ENCODE data around the gene SMARCC1. TPM values are rescaled to one million over a fixed set of nuclear protein-coding genes. Genes with fewer than 3 reads are reported as not detected.

Gene SMARCC1
- total RNA-seq, 1 donor from 2014 or later = 73.4 TPM

- no peak for DNase-seq (ENCODE audit: low read depth)
- no peak for TF ChIP-seq CTCF (conservative IDR thresholded peaks at IDR 0.05; ENCODE audit: low read depth, low read length)
- no peak overlapping the region for H3K4me3 ChIP-seq (ENCODE audit: low read depth, low read length)
These were observed 215.0 kb downstream of the SMARCC1 start for GRCh38 chr3:47566667-47567066.

DNA sequence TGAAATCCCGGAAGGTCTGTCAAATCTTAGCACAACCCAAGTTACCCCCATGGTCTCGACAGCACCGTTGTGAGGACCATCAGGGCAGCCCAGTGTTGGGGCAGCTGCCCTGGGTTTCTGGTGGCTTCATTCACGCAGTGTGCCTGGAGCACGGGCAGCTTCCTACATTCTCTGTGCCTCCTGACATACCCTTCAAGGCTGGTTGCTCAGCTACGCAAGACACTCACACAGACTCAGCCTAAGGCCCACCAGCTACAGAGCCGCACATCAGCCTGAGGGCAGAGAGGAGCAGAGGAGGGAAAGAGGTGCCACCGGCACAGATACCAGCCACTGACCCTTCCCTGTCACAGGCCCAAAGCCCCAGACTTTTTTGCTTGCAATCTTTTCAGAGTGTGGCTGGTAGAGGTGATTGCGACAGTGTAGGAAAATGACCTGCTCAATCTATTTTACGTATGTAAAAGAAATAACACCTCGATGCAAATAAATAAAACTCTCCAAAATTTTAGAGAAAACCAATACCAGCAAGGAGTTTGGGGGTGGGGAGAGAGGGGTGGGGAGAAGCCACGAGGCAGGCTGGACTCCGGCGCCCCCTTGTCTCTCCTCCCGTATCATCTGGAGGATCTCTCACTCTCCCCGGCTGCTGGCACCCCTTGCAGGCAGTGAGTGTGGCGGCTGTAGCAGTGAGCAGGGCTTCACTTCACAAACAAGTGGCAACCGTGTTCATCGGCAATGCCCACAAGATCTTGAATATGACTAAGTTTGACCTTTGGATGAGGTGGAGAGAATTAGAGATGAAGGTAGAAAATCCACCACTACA, 215.8 kb downstream of the SMARCC1 start:
- TF ChIP-seq CTCF (conservative IDR thresholded peaks at IDR 0.05; ENCODE audit: low read depth, low read length) = no peak
- no peak for DNase-seq (ENCODE audit: low read depth)
- H3K4me3 ChIP-seq (ENCODE audit: low read depth, low read length) = no peak overlapping the region

GRCh38 chr3:47556351-47556750, 225.3 kb downstream of the SMARCC1 start:
- H3K4me3 ChIP-seq (ENCODE audit: low read depth, low read length) = no peak overlapping the region
- no peak for TF ChIP-seq CTCF (conservative IDR thresholded peaks at IDR 0.05; ENCODE audit: low read depth, low read length)
- no peak for DNase-seq (ENCODE audit: low read depth)

DNA sequence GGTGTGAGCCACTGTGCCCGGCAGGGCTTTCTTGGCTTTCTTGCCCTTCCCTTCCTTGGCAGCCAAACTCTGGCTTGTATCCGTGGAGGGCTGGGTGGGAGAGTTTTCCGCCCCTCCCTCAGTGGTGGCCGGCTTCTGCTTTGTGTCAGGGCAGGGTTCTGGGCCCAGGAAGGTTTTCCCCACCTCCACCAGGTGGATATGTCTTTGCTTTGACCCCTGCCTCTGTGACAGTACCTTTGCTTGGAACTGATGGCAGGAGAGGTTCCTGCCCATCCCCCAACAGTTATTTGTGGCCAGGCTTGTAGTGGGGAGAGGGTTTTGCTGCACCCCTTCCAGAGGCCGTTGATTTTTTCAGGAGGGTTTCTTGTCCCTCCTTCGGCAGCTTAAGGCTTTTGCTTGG, 227.4 kb downstream of the SMARCC1 start:
- no peak for DNase-seq (ENCODE audit: low read depth)
- TF ChIP-seq CTCF (conservative IDR thresholded peaks at IDR 0.05; ENCODE audit: low read depth, low read length) = no peak
- H3K4me3 ChIP-seq (ENCODE audit: low read depth, low read length) = no peak overlapping the region

- DNase-seq (ENCODE audit: low read depth) = no peak
- no peak for TF ChIP-seq CTCF (conservative IDR thresholded peaks at IDR 0.05; ENCODE audit: low read depth, low read length)
- no peak overlapping the region for H3K4me3 ChIP-seq (ENCODE audit: low read depth, low read length)
These were observed 228.3 kb downstream of the SMARCC1 start for GRCh38 chr3:47553407-47553806.

DNA sequence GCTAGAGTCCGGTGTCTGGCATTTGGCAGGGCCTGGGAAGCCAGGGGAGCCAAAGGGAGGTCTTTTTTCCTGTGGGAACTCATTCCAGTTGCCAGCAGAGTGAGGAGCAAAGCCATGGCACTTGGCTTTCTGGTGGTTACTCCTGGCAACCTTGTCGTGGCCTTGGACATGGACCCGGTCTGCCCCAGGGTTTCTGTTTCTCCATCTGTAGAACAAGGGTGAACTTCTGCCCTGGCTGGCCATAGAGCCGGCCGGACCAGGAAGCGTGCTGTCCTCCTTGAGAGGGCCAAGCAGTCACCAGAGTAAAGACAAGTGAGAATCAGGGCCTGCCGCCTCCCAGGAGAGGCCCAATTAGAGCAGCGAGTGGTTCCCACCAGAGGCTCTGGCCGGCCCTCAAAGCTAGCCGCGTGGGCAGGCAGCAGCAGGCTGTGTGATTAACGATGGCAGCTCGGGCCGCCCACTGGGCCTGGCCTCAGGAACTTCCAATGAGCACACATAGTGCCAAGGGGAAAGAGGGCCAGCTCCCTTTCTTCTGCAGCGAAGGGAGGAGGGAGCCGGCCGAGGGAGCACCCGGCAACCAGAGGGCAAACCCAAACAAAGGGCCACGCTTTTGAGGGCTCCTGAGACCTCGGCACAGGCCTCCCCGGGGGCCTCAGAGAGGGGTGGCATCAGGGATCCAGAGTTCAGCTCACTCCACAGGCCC, 239.1 kb downstream of the SMARCC1 start:
- H3K4me3 ChIP-seq (ENCODE audit: low read depth, low read length) = no peak overlapping the region
- no peak for DNase-seq (ENCODE audit: low read depth)
- TF ChIP-seq CTCF (conservative IDR thresholded peaks at IDR 0.05; ENCODE audit: low read depth, low read length) = no peak
